Measurements from ENCODE around the gene NCOR2. TPM values are rescaled to one million over a fixed set of nuclear protein-coding genes. Genes with fewer than 3 reads are reported as not detected.

NCOR2 gene
- total RNA-seq, 1 experiment from 2014 or later, result 153 TPM

DNA sequence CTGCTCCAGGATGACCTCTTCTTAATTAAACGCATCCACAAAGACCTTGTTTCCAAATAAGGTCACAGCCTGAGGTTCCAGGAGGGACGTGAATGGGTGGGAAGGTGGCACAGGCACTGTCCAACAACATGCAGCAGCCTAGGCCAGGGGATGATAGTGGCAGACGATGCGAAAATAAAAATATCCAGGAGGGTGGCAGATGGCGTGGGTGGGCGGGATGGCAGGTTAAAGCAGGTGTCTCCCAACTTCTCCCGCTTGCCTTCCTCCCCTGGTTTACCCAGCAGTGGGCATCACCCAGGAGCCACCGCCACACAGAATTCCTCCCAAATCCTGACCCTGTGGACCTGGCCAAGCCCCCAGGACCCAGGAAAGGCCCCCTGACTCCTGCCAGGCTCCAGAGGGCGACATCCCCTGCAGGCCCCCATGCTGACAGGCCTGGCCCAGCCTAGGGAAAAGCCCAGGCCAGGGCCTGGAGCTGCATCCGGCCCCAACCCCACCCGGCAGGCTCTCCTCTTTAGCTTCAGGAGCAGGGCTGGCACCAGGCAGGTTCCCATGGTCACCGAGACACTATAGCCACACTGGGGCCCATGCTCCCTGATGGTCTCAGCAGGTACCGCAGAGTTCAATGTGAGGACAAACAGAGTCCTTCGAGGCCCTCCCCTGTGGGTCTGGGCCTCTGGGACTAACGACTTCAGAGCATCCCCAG is 9.7 kb downstream of the NCOR2 start (continued):
- TF ChIP-seq, protein P1, sequence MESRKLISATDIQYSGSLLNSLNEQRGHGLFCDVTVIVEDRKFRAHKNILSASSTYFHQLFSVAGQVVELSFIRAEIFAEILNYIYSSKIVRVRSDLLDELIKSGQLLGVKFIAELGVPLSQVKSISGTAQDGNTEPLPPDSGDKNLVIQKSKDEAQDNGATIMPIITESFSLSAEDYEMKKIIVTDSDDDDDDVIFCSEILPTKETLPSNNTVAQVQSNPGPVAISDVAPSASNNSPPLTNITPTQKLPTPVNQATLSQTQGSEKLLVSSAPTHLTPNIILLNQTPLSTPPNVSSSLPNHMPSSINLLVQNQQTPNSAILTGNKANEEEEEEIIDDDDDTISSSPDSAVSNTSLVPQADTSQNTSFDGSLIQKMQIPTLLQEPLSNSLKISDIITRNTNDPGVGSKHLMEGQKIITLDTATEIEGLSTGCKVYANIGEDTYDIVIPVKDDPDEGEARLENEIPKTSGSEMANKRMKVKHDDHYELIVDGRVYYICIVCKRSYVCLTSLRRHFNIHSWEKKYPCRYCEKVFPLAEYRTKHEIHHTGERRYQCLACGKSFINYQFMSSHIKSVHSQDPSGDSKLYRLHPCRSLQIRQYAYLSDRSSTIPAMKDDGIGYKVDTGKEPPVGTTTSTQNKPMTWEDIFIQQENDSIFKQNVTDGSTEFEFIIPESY (IDR thresholded peaks at IDR 0.05; ENCODE audit: extremely low read depth, insufficient replicate concordance, low read length), result no peak

- no peak overlapping the region for H3K4me2 ChIP-seq (ENCODE audit: low read length)
- no TSS peak for BruUV-seq (replicated peaks)
- ChIA-PET POLR2A (no interaction called here), RAD21 (ENCODE audit: low non-redundant PET in 1 of 2, low total read pairs in 2 of 2, uncharacterized antibody in 2 of 2, unreplicated experiment in 2 of 2) (no interaction called here), CTCF (no interaction called here)
- TF ChIP-seq, protein P2, sequence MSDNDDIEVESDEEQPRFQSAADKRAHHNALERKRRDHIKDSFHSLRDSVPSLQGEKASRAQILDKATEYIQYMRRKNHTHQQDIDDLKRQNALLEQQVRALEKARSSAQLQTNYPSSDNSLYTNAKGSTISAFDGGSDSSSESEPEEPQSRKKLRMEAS (IDR thresholded peaks at IDR 0.05), result no peak
- no peak for TF ChIP-seq SIN3A (IDR thresholded peaks at IDR 0.05; ENCODE audit: low read depth)
- TF ChIP-seq, protein P1 (IDR thresholded peaks at IDR 0.05; ENCODE audit: extremely low read depth, insufficient replicate concordance, low read length), result no peak
- 0 out of 2 replicates have a peak, but pooled peaks cover 8% of the 10 kb centered on the region for H4K20me1 ChIP-seq (ENCODE audit: insufficient read depth)
- intact Hi-C loops (cut with micrococcal nuclease), result loop anchor here (10.0 kb wide), 1 partner anchor 522 kb away; no protein-coding TSS in a partner anchor
- H3K27ac ChIP-seq (ENCODE audit: low read depth, low read length), result no peak overlapping the region
- peaks cover 98% of the 10 kb centered on the region for H3K79me2 ChIP-seq (ENCODE audit: insufficient read depth, low read length)
- no peaks in the 10 kb centered on the region for H3K27me3 ChIP-seq (ENCODE audit: insufficient read depth, low read length)
- H3K9me2 ChIP-seq (ENCODE audit: insufficient read depth), result no peaks in the 10 kb centered on the region
- no peak overlapping the region for H3K9ac ChIP-seq (ENCODE audit: low read length)
- H3K4me1 ChIP-seq (ENCODE audit: control insufficient read depth in 1 of 2, insufficient read depth in 2 of 2, low read length in 2 of 2), result peaks cover 8 to 20% of the 10 kb centered on the region in 2 experiments
- DNase-seq (ENCODE audit: low read depth, low spot score), result no peak
- no peak overlapping the region for H3K4me3 ChIP-seq (replicated peaks in 1 of 2; ENCODE audit: low read depth in 1 of 2, low read length in 2 of 2)
- no peaks in the 10 kb centered on the region for H3K36me3 ChIP-seq (ENCODE audit: control insufficient read depth in 1 of 2, insufficient read depth in 2 of 2, low read length in 2 of 2)
- no peak for ATAC-seq
- no peak overlapping the region for H2AFZ ChIP-seq (ENCODE audit: low read depth, low read length, poor library complexity, severe bottlenecking)
- H3K9me3 ChIP-seq (ENCODE audit: control insufficient read depth in 1 of 2, insufficient read depth in 1 of 2, low read depth in 1 of 2, low read length in 2 of 2), result no peaks in the 10 kb centered on the region
Measured at GRCh38 chr12:124556896-124557501, 10.4 kb downstream of the NCOR2 start.

All from HCT116 (cell line).